ENCODE data around the gene PCBP3.

Gene PCBP3

GRCh38 chr21:45787371-45787770 is 143.8 kb downstream of the PCBP3 start:
- no peak for DNase-seq (ENCODE audit: low read depth, low spot score)

GRCh38 chr21:45788198-45788597 is 144.7 kb downstream of the PCBP3 start:
- DNase-seq (ENCODE audit: low read depth, low spot score) = no peak

GRCh38 chr21:45788637-45789506 is 145.3 kb downstream of the PCBP3 start:
- DNase-seq (ENCODE audit: low read depth, low spot score) = no peak

GRCh38 chr21:45790427-45790826 is 146.9 kb downstream of the PCBP3 start:
- no peak for DNase-seq (ENCODE audit: low read depth, low spot score)

- no peak for DNase-seq (ENCODE audit: low read depth, low spot score)
Observed at GRCh38 chr21:45791562-45792418, 148.3 kb downstream of the PCBP3 start.

- no peak for DNase-seq (ENCODE audit: low read depth, low spot score)
Observed at GRCh38 chr21:45792682-45793383, 149.3 kb downstream of the PCBP3 start.

- no peak for DNase-seq (ENCODE audit: low read depth, low spot score)
Observed at GRCh38 chr21:45794027-45794426, 150.5 kb downstream of the PCBP3 start.

GRCh38 chr21:45796003-45796402 is 152.5 kb downstream of the PCBP3 start:
- DNase-seq (ENCODE audit: low read depth, low spot score) = no peak

- DNase-seq (ENCODE audit: low read depth, low spot score) = no peak
Observed at GRCh38 chr21:45797338-45797737, 153.8 kb downstream of the PCBP3 start.

- no peak for DNase-seq (ENCODE audit: low read depth, low spot score)
Observed at GRCh38 chr21:45799765-45800338, 156.3 kb downstream of the PCBP3 start.

GRCh38 chr21:45800339-45801080 is 157.0 kb downstream of the PCBP3 start:
- no peak for DNase-seq (ENCODE audit: low read depth, low spot score)

GRCh38 chr21:45801129-45801964 is 157.8 kb downstream of the PCBP3 start:
- no peak for DNase-seq (ENCODE audit: low read depth, low spot score)

- DNase-seq (ENCODE audit: low read depth, low spot score) = no peak
Observed at GRCh38 chr21:45801989-45802388, 158.5 kb downstream of the PCBP3 start.

- no peak for DNase-seq (ENCODE audit: low read depth, low spot score)
Observed at GRCh38 chr21:45802425-45802824, 158.9 kb downstream of the PCBP3 start.

GRCh38 chr21:45802956-45803617 is 159.6 kb downstream of the PCBP3 start:
- no peak for DNase-seq (ENCODE audit: low read depth, low spot score)

- no peak for DNase-seq (ENCODE audit: low read depth, low spot score)
Observed at GRCh38 chr21:45803618-45804340, 160.3 kb downstream of the PCBP3 start.

- no peak for DNase-seq (ENCODE audit: low read depth, low spot score)
Observed at GRCh38 chr21:45804809-45805313, 161.3 kb downstream of the PCBP3 start.

GRCh38 chr21:45805321-45805720 is 161.8 kb downstream of the PCBP3 start:
- DNase-seq (ENCODE audit: low read depth, low spot score) = no peak

GRCh38 chr21:45806042-45806441 is 162.5 kb downstream of the PCBP3 start:
- DNase-seq (ENCODE audit: low read depth, low spot score) = no peak
